Heart left ventricle (tissue), 16 donors: Measurements from ENCODE around the gene PRELID3B. TPM values are rescaled to one million over a fixed set of nuclear protein-coding genes. Genes with fewer than 3 reads are reported as not detected.

ENCODE experiments used
- ATAC-seq, 4 donors: fragments of 200-7000 bp; cut with Tn5 transposase; one replicate each; pipeline ENCODE4 v1.9.1; 2020 to 2022; ENCODE audit warnings: moderate library complexity in 4 of 4, mild to moderate bottlenecking in 3 of 4, moderate number of reproducible peaks in 1 of 4
- DNase-seq, 5 donors: peaks; one replicate each; pipeline ENCODE4 v3.0.0-alpha.2; 2020
- H3K27ac ChIP-seq, 12 donors: fragments of 200-600 bp; sonication (generic) in 4 of 12; one replicate each; pipeline versions ENCODE4 v1.5.0 to v1.8.0; 2016 to 2022; ENCODE audit warnings: mild to moderate bottlenecking in 2 of 12
- H3K27me3 ChIP-seq, 9 donors: fragments of 200-600 bp; sonication (generic) in 2 of 9; one replicate each; pipeline versions ENCODE4 v1.5.1 to v1.8.0; 2016 to 2022; ENCODE audit warnings: mild to moderate bottlenecking in 3 of 9
- H3K36me3 ChIP-seq, 9 donors: fragments of 200-600 bp; sonication (generic) in 2 of 9; one replicate each; pipeline versions ENCODE4 v1.5.0 to v1.8.0; 2018 to 2022; ENCODE audit warnings: mild to moderate bottlenecking in 2 of 9
- H3K4me1 ChIP-seq, 12 donors: fragments of 200-600 bp; sonication (generic) in 4 of 12; one replicate each; pipeline versions ENCODE4 v1.5.0 to v1.8.0; 2016 to 2022; ENCODE audit warnings: mild to moderate bottlenecking in 3 of 12
- H3K4me3 ChIP-seq, 12 donors: fragments of 200-600 bp; sonication (generic) in 4 of 12; one replicate each; pipeline versions ENCODE4 v1.5.0 to v1.8.0; 2017 to 2022; ENCODE audit warnings: mild to moderate bottlenecking in 9 of 12, moderate library complexity in 4 of 12
- H3K9me3 ChIP-seq, 12 donors: fragments of 200-600 bp; sonication (generic) in 4 of 12; one replicate each; pipeline versions ENCODE4 v1.5.0 to v1.8.0; 2016 to 2022; ENCODE audit warnings: mild to moderate bottlenecking in 1 of 12
- POLR2A ChIP-seq, 2 donors: fragments of 450-650 bp; IDR thresholded peaks; one replicate each; pipeline ENCODE4 v1.6.1; 2017; ENCODE audit warnings: antibody characterized with exemption in 2 of 2, mild to moderate bottlenecking in 2 of 2, moderate library complexity in 2 of 2
- WGBS, 4 donors: extraction: QIAGEN DNeasy Blood & Tissue Kit in 2 of 4; methylation state at CpG; one replicate each; pipeline versions ENCODE4 v1.1.5 to v1.1.7; 2013 to 2018; 5-methylcytosine and 5-hydroxymethylcytosine counted together
- intact Hi-C, 10 donors: fragments of 100-400 bp; cut with DNase I; formaldehyde crosslinking; loops; one replicate each; pipeline versions ENCODE4 v1.11.1 to v1.14.2; 2022
- polyA plus RNA-seq, 2 donors: library from polyadenylated mRNA; stranded (reverse); fragments of 200-250 nt; gene quantifications; one replicate each; pipeline ENCODE4 v1.2.3, GENCODE V29; 2013
- total RNA-seq, 9 donors: library from RNA; depleted of rRNA in 2 of 9; stranded (reverse); fragments of >200 nt in 2 of 9; fragmentation: NEBNext Ultra II Directional in 3 of 9; extraction: Animal tissue kit (Norgen Biotek cat#: 25700) in 3 of 9; gene quantifications; one replicate each; pipeline versions ENCODE4 v1.1.0 to v1.2.4, GENCODE V29; 2016 to 2023
- TF ChIP-seq, protein P1 (sequence below), 12 donors: fragments of 200-600 bp; sonication (generic) in 4 of 12; IDR thresholded peaks; one replicate each; pipeline versions ENCODE4 v1.5.0 to v1.8.0; 2018 to 2022; ENCODE audit warnings: antibody characterized with exemption in 12 of 12, mild to moderate bottlenecking in 5 of 12
- donor health status: ischemic (EF 13 %, LVEDD 7.1; RV severe dilation, severe dysfunction).
- donor health status: healthy with polysubstance abuse.
- donor health status: DM: no; HTN: yes; CAD: no.
- donor health status: DM: no; HTN: no; CAD: no.
- donor health status: ischemic (EF 25% LVEDD 6.9; RV normal size, moderate dysfunction).
- donor health status: ischemic (EF 25% LVEDD 5.7; RV mildly dilated, moderate dysfunction).
- donor health status: healthy.
- donor health status: DM: yes; HTN: yes; CAD: no.
- donor health status: ischemic (EF 35%, LVEDD 5.7; RV mildly dilated, moderate dysfunction).
- donor health status: nonischemic (EF 11% LVEDD 7.7; RV severe dilation, severe dysfunction).
- donor health status: DM: yes; HTN: yes; CAD: no.
- donor health status: PGD.
- donor health status: ischemic (EF 29% LVEDD 5.4; RV normal size, mild dysfunction).
- donor health status: nonischemic (EF 23%, LVEDD 6.1; RV moderate dilation, normal function).

The PRELID3B gene
- total and polyA plus RNA-seq, 11 donors = 14.1 to 51.0 (median 43.2) TPM

DNA sequence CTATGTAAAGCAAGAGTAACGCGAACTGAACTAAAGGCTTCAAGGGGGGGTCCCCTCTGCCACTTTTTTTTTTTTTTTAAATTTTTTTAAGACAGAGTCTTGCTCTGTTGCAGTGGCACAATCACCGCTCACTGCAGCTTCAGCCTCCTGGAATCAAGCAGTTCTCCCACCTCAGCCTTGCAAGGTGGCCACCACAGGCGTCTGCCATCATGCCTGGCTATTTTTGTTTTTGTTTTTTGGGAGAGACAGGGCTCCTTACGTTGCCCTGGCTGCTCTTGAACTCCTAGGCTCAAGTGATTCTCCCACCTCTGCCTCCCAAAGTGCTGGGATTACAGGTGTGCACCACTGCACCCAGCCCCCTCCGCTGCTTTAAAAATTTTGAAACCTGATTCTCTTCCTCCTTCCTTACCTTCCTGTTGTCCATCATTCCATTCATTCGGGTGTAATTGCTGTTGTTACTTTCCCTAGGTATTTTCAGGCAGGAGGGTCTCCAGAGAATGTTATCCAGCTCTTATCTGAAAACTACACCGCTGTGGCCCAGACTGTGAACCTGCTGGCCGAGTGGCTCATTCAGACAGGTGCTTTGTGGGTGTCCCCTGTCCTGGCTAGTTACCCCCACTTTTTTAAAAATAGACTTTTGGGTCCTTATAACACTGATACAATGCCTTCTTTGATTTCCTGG lies 56.2 kb downstream of the PRELID3B start:
- TF ChIP-seq POLR2A (IDR thresholded peaks at IDR 0.05) = no peak
- TF ChIP-seq, protein P1, sequence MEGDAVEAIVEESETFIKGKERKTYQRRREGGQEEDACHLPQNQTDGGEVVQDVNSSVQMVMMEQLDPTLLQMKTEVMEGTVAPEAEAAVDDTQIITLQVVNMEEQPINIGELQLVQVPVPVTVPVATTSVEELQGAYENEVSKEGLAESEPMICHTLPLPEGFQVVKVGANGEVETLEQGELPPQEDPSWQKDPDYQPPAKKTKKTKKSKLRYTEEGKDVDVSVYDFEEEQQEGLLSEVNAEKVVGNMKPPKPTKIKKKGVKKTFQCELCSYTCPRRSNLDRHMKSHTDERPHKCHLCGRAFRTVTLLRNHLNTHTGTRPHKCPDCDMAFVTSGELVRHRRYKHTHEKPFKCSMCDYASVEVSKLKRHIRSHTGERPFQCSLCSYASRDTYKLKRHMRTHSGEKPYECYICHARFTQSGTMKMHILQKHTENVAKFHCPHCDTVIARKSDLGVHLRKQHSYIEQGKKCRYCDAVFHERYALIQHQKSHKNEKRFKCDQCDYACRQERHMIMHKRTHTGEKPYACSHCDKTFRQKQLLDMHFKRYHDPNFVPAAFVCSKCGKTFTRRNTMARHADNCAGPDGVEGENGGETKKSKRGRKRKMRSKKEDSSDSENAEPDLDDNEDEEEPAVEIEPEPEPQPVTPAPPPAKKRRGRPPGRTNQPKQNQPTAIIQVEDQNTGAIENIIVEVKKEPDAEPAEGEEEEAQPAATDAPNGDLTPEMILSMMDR (IDR thresholded peaks at IDR 0.05) = no peak
- Histone ChIP-seq H3K4me3 (no peak overlapping the region), H3K4me1 (peaks cover 0 to 48% (median 30%) of the 10 kb centered on the region in 12 donors), H3K27me3 (no peaks in the 10 kb centered on the region), H3K36me3 (peaks cover 7 to 59% (median 55%) of the 10 kb centered on the region in 9 donors), H3K9me3 (no peaks in the 10 kb centered on the region), H3K27ac (no peak overlapping the region)
- ATAC-seq (no peak), DNase-seq (peak in 2 of 5 donors; percentile 9)
- intact Hi-C loops = loop anchor here in 1 of 10 donors (5.0 to 10.0 kb wide), 2 partner anchors 48 to 99 kb away; partner anchors contain the start of gene ATP5F1E
- WGBS, 4 donors = 66 to 72% (median 68%) methylated on average over 9 of the region's 9 CpGs

GRCh38 chr20:58985656-58986055 lies 56.9 kb downstream of the PRELID3B start:
- no peak overlapping the region for H3K27ac ChIP-seq
- intact Hi-C loops = loop anchor here in 1 of 10 donors (5.0 to 10.0 kb wide), 2 partner anchors 49 to 98 kb away; partner anchors contain the start of gene ATP5F1E
- no peaks in the 10 kb centered on the region for H3K9me3 ChIP-seq
- ATAC-seq = no peak
- peak in 2 of 5 donors; percentile 11 to 23 for DNase-seq
- no peak for TF ChIP-seq POLR2A (IDR thresholded peaks at IDR 0.05)
- TF ChIP-seq, protein P1 (IDR thresholded peaks at IDR 0.05) = no peak
- H3K4me1 ChIP-seq = peaks cover 0 to 49% (median 30%) of the 10 kb centered on the region in 12 donors
- WGBS, 4 donors = 67 to 75% (median 70%) methylated on average over 5 of the region's 5 CpGs
- H3K4me3 ChIP-seq = no peak overlapping the region
- H3K27me3 ChIP-seq = no peaks in the 10 kb centered on the region
- H3K36me3 ChIP-seq = peaks cover 1 to 51% (median 47%) of the 10 kb centered on the region in 9 donors

DNA sequence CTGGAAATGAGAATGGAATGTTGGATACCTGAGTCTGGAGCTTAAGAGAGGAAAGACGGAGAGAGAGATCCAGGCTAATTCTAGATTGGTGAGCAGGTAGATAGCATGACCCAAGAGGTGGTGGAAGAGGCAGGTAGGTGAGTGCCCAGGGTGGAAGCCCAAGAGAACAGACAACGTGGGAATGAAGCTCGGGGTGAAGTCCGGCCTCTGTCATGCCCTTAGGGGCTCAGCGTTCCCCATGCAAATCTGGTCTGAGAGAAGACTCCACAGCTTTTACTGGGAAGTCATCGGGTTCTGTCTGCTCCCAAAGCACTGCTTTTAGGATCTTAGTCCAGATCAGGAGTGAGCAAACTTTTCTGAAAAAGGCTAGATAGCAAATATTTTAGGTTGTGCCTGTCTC lies 57.9 kb downstream of the PRELID3B start:
- no peak for ATAC-seq
- H3K27ac ChIP-seq = peak overlapping the region in 1 of 12 donors; percentile 20

More for the DNA sequence above, 57.9 kb downstream of the PRELID3B start:
- Histone ChIP-seq H3K36me3 (peaks cover 0 to 42% (median 37%) of the 10 kb centered on the region in 9 donors), H3K9me3 (no peaks in the 10 kb centered on the region), H3K27me3 (no peaks in the 10 kb centered on the region), H3K4me3 (no peak overlapping the region), H3K4me1 (peaks cover 0 to 52% (median 30%) of the 10 kb centered on the region in 12 donors)
- TF ChIP-seq, protein P1 (IDR thresholded peaks at IDR 0.05) = no peak
- no peak for TF ChIP-seq POLR2A (IDR thresholded peaks at IDR 0.05)
- peak in 2 of 5 donors; percentile 3 to 9 for DNase-seq
- 76 to 85% (median 83%) methylated on average over 6 of the region's 6 CpGs for WGBS, 4 donors
- intact Hi-C loops = loop anchor here in 9 of 10 donors (5.0 to 10.0 kb wide), 7 partner anchors 48 to 332 kb away; partner anchors contain the start of genes ATP5F1E (in 5 of the 9) and STX16 (in 1 of the 9)

Other genes starting within 250 kb of the PRELID3B start
- under 1 TPM in 7 of 9 donors, not detected in 2; 0.22 to 0.79 (median 0.29) TPM for gene GNAS-AS1, start 191.9 kb downstream of the PRELID3B start, total RNA-seq
- under 1 TPM; 0.17 to 0.91 TPM for gene GNAS-AS1, start 191.9 kb downstream of the PRELID3B start, polyA plus RNA-seq
- gene GNAS, start 190.1 kb downstream of the PRELID3B start, total RNA-seq = 1,000 to 10,000 TPM; 1,430 to 2,119 (median 1,604) TPM
- gene GNAS, start 190.1 kb downstream of the PRELID3B start, polyA plus RNA-seq = 1,000 to 10,000 TPM; 1,246 to 2,999 TPM
- gene NELFCD, start 61.5 kb downstream of the PRELID3B start, total RNA-seq = 10 to 100 TPM; 21.7 to 43.8 (median 27.7) TPM
- gene NELFCD, start 61.5 kb downstream of the PRELID3B start, polyA plus RNA-seq = 10 to 100 TPM; 21.9 to 24.4 TPM
- 100 to 1,000 TPM in 8 of 9 donors, 10 to 100 TPM in 1; 97.8 to 482 (median 138) TPM for gene CTSZ, start 35.5 kb downstream of the PRELID3B start, total RNA-seq
- 100 to 1,000 TPM in 1 of 2 donors, 10 to 100 TPM in 1; 92.2 to 122 TPM for gene CTSZ, start 35.5 kb downstream of the PRELID3B start, polyA plus RNA-seq
- under 1 TPM; 0.07 to 0.64 (median 0.25) TPM for gene TUBB1, start 23.4 kb downstream of the PRELID3B start, total RNA-seq
- under 1 TPM in 1 of 2 donors, not detected in 1; 0.17 TPM for gene TUBB1, start 23.4 kb downstream of the PRELID3B start, polyA plus RNA-seq
- gene ATP5F1E, start 10.5 kb downstream of the PRELID3B start, total RNA-seq = 100 to 1,000 TPM in 7 of 9 donors, 10 to 100 TPM in 2; 38.5 to 153 (median 116) TPM
- gene ATP5F1E, start 10.5 kb downstream of the PRELID3B start, polyA plus RNA-seq = 100 to 1,000 TPM in 1 of 2 donors, 10 to 100 TPM in 1; 66.4 to 130 TPM
- gene ZNF831, start 121.0 kb upstream of the PRELID3B start, total RNA-seq = under 1 TPM in 7 of 9 donors, not detected in 2; 0.02 to 0.77 (median 0.07) TPM
- gene ZNF831, start 121.0 kb upstream of the PRELID3B start, polyA plus RNA-seq = under 1 TPM; 0.04 to 0.06 TPM